Suprapubic skin (tissue), 4 donors: ENCODE measurements around the gene AP5B1. TPM values are rescaled to one million over a fixed set of nuclear protein-coding genes. Genes with fewer than 3 reads are reported as not detected.
A peak's percentile ranks its signal among the peaks of the same experiment; 100 is the strongest.

ENCODE experiments used
- DNase-seq, 2 donors: peaks; one replicate each; pipeline ENCODE4 v3.0.0-alpha.2; 2019; ENCODE audit warnings: low spot score in 2 of 2
- H3K27ac ChIP-seq: fragments of 200-600 bp; sonication (generic); one replicate; pipeline ENCODE4 v1.5.1; 2019
- H3K27me3 ChIP-seq: fragments of 200-600 bp; sonication (generic); one replicate; pipeline ENCODE4 v1.5.1; 2019
- H3K36me3 ChIP-seq: fragments of 200-600 bp; sonication (generic); one replicate; pipeline ENCODE4 v1.5.1; 2019
- H3K4me1 ChIP-seq: fragments of 200-600 bp; sonication (generic); one replicate; pipeline ENCODE4 v1.5.1; 2019
- H3K4me3 ChIP-seq: fragments of 200-600 bp; sonication (generic); one replicate; pipeline ENCODE4 v1.5.1; 2019; ENCODE audit warnings: mild to moderate bottlenecking
- H3K9me3 ChIP-seq: fragments of 200-600 bp; sonication (generic); one replicate; pipeline ENCODE4 v1.5.1; 2019
- CTCF ChIP-seq, 2 donors: fragments of 200-600 bp in 1 of 2; fragments of 450-650 bp in 1 of 2; sonication (generic) in 1 of 2; IDR thresholded peaks; one replicate each; pipeline ENCODE4 v1.5.1; 2016 to 2019; ENCODE audit warnings: antibody characterized with exemption in 2 of 2, mild to moderate bottlenecking in 1 of 2, moderate library complexity in 1 of 2
- EP300 ChIP-seq: sonication (generic); formaldehyde crosslinking; IDR thresholded peaks from one replicate; pipeline ENCODE4 v1.6.1; 2017; ENCODE audit warnings: antibody characterized with exemption
- POLR2A ChIP-seq, 2 donors: fragments of 450-650 bp; IDR thresholded peaks; one replicate each; pipeline ENCODE4 v1.6.1; 2017; ENCODE audit warnings: antibody characterized with exemption in 2 of 2, mild to moderate bottlenecking in 2 of 2, moderate library complexity in 2 of 2
- POLR2AphosphoS5 ChIP-seq, 3 donors: sonication (generic); formaldehyde crosslinking; IDR thresholded peaks; one replicate each; pipeline ENCODE4 v1.6.1; 2017; ENCODE audit warnings: antibody characterized with exemption in 3 of 3
- WGBS: methylation state at CpG from one replicate; pipeline ENCODE4 v1.1.5; 2018; 5-methylcytosine and 5-hydroxymethylcytosine counted together
- total RNA-seq, 4 donors: library from RNA; depleted of rRNA; stranded (reverse); fragments of >200 nt; gene quantifications; one replicate each; pipeline ENCODE4 v1.1.0, GENCODE V29; 2016

The AP5B1 gene
- total RNA-seq, 4 donors from 2014 or later: 26.3 to 55.9 (median 38.1) TPM

GRCh38 chr11:65790104-65790901 lies 9.5 kb upstream of the AP5B1 start:
- Histone ChIP-seq H3K4me3 (peak overlapping the region; percentile 18), H3K4me1 (peaks cover 80% of the 10 kb centered on the region), H3K27ac (peak overlapping the region; percentile 36)

GRCh38 chr11:65789230-65790103 lies 8.7 kb upstream of the AP5B1 start:
- H3K4me3 ChIP-seq: peak overlapping the region; percentile 57
- no peak for DNase-seq
- peaks cover 33% of the 10 kb centered on the region for H3K27me3 ChIP-seq
- no peaks in the 10 kb centered on the region for H3K36me3 ChIP-seq
- no peaks in the 10 kb centered on the region for H3K9me3 ChIP-seq
- H3K27ac ChIP-seq: peak overlapping the region; percentile 36
- no peak for TF ChIP-seq EP300
- TF ChIP-seq POLR2A (IDR thresholded peaks at IDR 0.05): no peak
- no peak for TF ChIP-seq POLR2AphosphoS5 (IDR thresholded peaks at IDR 0.05)
- TF ChIP-seq CTCF (IDR thresholded peaks at IDR 0.05): no peak
- H3K4me1 ChIP-seq: peaks cover 82% of the 10 kb centered on the region
- 63% methylated on average over 7 of the region's 14 CpGs for WGBS

More at GRCh38 chr11:65790104-65790901, 9.5 kb upstream of the AP5B1 start:
- Histone ChIP-seq H3K36me3 (peaks cover 8% of the 10 kb centered on the region), H3K27me3 (peaks cover 33% of the 10 kb centered on the region), H3K9me3 (no peaks in the 10 kb centered on the region)
- DNase-seq: no peak
- TF ChIP-seq CTCF (IDR thresholded peaks at IDR 0.05): no peak
- no peak for TF ChIP-seq POLR2AphosphoS5 (IDR thresholded peaks at IDR 0.05)
- no peak for TF ChIP-seq POLR2A (IDR thresholded peaks at IDR 0.05)
- TF ChIP-seq EP300: no peak
- WGBS: 62% methylated on average over 12 of the region's 13 CpGs

GRCh38 chr11:65788821-65789220 lies 8.0 kb upstream of the AP5B1 start:
- Histone ChIP-seq H3K4me3 (peak overlapping the region; percentile 57), H3K27me3 (peaks cover 33% of the 10 kb centered on the region), H3K9me3 (no peaks in the 10 kb centered on the region), H3K27ac (peak overlapping the region; percentile 71), H3K36me3 (no peaks in the 10 kb centered on the region), H3K4me1 (peaks cover 82% of the 10 kb centered on the region)
- TF ChIP-seq EP300 (no peak), POLR2A (IDR thresholded peaks at IDR 0.05) (no peak), CTCF (IDR thresholded peaks at IDR 0.05) (no peak), POLR2AphosphoS5 (IDR thresholded peaks at IDR 0.05) (no peak)
- DNase-seq: no peak
- 65% methylated on average over 6 of the region's 6 CpGs for WGBS

- H3K9me3 ChIP-seq: no peaks in the 10 kb centered on the region
- no peaks in the 10 kb centered on the region for H3K36me3 ChIP-seq
- 2% methylated on average over 13 of the region's 64 CpGs for WGBS
- TF ChIP-seq EP300 (no peak), POLR2A (IDR thresholded peaks at IDR 0.05) (no peak), CTCF (IDR thresholded peaks at IDR 0.05) (no peak), POLR2AphosphoS5 (IDR thresholded peaks at IDR 0.05) (no peak)
- peaks cover 75% of the 10 kb centered on the region for H3K4me1 ChIP-seq
- H3K4me3 ChIP-seq: peak overlapping the region; percentile 57
- H3K27ac ChIP-seq: peak overlapping the region; percentile 71
- peak in 1 of 2 donors; percentile 73 for DNase-seq
- H3K27me3 ChIP-seq: peaks cover 33% of the 10 kb centered on the region
Observed at GRCh38 chr11:65787649-65788622, 7.2 kb upstream of the AP5B1 start.
